GM21360 (cell line): ENCODE measurements around the gene ATOSB.

Experiments used
- ATAC-seq: cut with Tn5 transposase; IDR thresholded peaks from one replicate; pipeline ENCODE4 v1.9.1; 2021; ENCODE audit warnings: mild to moderate bottlenecking, moderate library complexity; ENCODE audit not compliant: unreplicated experiment

Gene ATOSB

DNA sequence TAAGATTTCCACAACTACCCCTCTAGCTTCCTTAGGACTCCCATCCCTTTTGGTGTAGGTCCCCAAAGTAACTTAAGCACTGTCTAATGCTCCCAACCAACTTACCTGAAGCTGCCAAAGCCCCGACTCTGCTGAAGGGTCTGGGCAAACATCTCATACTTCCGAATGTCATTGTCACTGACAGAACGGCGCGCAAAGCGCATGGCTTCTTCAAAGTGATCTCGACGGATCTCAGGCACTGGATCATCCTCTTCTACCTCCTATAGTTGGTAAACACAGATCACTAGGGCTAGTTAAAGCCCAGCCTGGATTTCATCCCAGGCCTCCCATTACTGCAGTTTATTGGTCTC lies 58.4 kb downstream of the ATOSB start:
- ATAC-seq = no peak

DNA sequence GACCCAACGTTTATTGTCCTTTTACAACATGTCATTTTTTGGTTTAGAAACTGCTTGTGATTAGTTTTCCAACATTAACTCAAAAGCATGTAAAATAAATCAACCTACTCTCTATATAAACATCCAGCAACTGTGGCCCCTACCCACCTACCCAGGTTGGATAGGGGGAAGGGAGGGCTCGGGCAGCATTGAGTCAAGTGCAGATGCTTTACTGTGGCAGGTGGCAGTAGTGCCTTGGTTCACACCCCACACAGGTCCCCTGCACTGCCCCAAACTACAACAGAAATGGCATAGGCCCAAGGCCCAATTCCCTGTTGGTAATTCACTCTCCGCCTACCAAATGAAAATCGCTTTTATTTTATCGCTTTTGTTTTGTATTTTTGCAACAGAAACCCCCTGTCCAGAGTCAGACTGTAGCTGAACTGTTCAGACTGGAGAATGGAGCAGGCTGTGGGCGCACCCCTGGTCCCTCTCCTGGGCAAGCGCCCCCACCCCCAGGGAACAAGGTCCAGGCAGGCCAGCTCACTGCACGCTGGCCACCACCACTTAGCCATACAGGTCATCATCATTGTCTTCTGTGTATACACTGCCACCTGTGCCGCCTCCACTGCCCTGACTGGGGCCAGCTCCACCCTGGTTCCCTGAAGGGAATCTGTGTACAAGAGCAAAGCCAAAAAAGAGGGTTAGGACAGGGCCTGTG lies 58.9 kb downstream of the ATOSB start:
- ATAC-seq = no peak

DNA sequence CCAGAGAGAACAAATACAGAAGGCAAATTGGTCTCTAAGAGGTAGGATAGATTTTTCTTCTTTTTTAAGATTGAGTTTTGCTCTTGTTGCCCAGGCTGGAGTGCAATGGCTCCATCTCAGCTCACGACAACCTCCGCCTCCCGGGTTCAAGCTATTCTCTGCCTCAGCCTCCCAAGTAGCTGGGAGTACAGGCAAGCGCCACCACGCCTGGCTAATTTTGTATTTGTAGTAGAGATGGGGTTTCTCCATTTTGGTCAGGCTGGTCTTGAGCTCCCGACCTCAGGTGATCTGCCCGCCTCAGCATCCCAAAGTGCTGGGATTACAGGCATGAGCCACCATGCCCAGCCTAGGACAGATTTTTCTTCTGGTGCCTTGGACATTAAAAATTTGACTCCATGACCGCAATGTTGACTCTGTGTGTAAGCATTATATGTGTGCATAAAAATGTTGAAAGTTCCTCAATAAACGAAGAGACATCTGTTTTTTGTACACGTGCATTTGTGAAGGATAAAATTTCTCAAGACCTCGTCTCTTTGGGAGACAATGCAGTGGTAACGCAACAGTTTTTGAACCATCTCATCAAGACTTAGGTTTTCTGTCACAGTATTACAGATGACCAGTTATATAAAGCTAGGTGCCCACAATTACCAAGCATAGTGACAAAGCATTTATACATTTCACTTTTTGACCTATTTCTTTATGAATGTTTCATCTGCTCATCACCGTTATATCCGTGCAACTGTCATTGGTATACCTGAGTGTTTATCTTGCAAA lies 60.6 kb downstream of the ATOSB start:
- ATAC-seq = no peak

DNA sequence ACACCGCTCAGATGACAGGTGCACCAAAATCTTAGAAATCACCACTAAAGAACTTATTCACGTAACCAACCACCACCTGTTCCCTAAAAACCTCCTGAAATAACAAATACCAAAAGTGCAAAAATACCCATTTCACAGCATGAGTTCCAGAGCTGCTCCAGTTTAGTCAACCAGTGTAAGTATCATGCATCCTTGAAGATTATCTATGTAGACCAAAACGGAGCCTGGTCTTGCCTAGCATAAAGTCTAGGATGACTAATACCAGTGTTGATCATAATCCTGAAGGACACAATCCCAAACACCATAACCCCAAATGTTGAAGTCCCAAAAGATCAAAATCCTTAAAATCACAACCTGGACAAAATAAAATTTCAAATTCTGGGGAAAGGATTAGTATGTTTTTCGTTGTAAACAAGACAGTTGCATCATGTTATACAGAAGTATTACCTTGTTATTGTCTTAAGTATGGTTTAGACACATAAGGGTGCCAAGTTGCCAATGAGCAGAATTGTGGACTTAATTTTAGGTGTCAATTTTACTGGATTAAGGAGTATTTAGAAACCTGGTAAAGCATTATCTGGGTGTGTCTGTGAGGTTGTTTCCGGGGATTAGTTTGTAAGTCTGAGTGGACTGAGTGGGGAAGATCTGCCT lies 61.4 kb downstream of the ATOSB start:
- ATAC-seq = no peak
